ENCODE measurements around the gene CRTC3. TPM values are rescaled to one million over a fixed set of nuclear protein-coding genes. Genes with fewer than 3 reads are reported as not detected.
"Not testable (repeated sequence)": the region's sequence is repeated elsewhere in the genome, so short reads cannot be mapped to it uniquely, and the experiment has no call there.

Gene CRTC3
- total RNA-seq, 1 experiment from 2014 or later: 3.9 TPM

GRCh38 chr15:90670631-90671030 is 140.9 kb downstream of the CRTC3 start:
- not testable (repeated sequence) for H4K8ac ChIP-seq (replicated peaks; ENCODE audit: insufficient read length, low read depth, low read length); H4K20me1 ChIP-seq (ENCODE audit: control insufficient read depth, insufficient read depth, insufficient read length); H3K23me2 ChIP-seq (ENCODE audit: insufficient read length, low read depth, low read length, poor library complexity, severe bottlenecking); H3K27me3 Mint-ChIP-seq (ENCODE audit: low read depth); H3K4me3 Mint-ChIP-seq; H3K27ac Mint-ChIP-seq; H3K36me3 Mint-ChIP-seq (ENCODE audit: insufficient read depth in 1 of 3, low read depth in 3 of 3); H3K79me1 ChIP-seq (ENCODE audit: insufficient read depth, low read depth, low read length, poor library complexity, severe bottlenecking); H2BK12ac ChIP-seq (ENCODE audit: insufficient read length, low read depth, low read length); H3K27ac ChIP-seq (ENCODE audit: insufficient read length, low read depth, low read length); H3K9me3 ChIP-seq (ENCODE audit: control insufficient read depth, low read depth, low read length); H2AK5ac ChIP-seq (ENCODE audit: insufficient read length, low read length); H3K4me1 ChIP-seq (ENCODE audit: insufficient read depth, low read length); H2BK15ac ChIP-seq (ENCODE audit: low read depth, low read length); H2BK20ac ChIP-seq (ENCODE audit: low read depth, low read length, poor library complexity, severe bottlenecking); H2AFZ ChIP-seq (ENCODE audit: low read length); H4K91ac ChIP-seq (ENCODE audit: insufficient read length, low read depth, low read length); H3K56ac ChIP-seq (ENCODE audit: insufficient read length, low read depth, low read length); H3K14ac ChIP-seq (ENCODE audit: insufficient read depth, low read length); H3K9me3 Mint-ChIP-seq; H2BK5ac ChIP-seq (ENCODE audit: insufficient read length, low read length); H3K27me3 ChIP-seq (ENCODE audit: insufficient read depth, low read length); H3K4ac ChIP-seq (ENCODE audit: low read depth, low read length); H4K5ac ChIP-seq (ENCODE audit: insufficient read length, low read depth, low read length); DNase-seq; H2BK120ac ChIP-seq (ENCODE audit: low read depth, low read length, poor library complexity, severe bottlenecking); H3K9ac ChIP-seq (ENCODE audit: extremely low read depth, insufficient read length, low read length); H3K23ac ChIP-seq (ENCODE audit: insufficient read length, low read depth, low read length); H3K4me1 Mint-ChIP-seq; H3K18ac ChIP-seq (ENCODE audit: insufficient read length, low read depth, low read length); H3K79me2 ChIP-seq (ENCODE audit: insufficient read depth, low read length); H3T11ph ChIP-seq (ENCODE audit: low read length); H3K4me2 ChIP-seq (ENCODE audit: insufficient read depth, insufficient read length, low read length)
- no CpG with 5 or more reads among the region's 8 CpGs for WGBS (ENCODE audit: extremely low coverage, insufficient read length, low lambda C conversion rate)
